Neuronal stem cell (in vitro differentiated cells): Measurements from ENCODE around the gene MTAP.

Source experiments
- DNase-seq: peaks from one replicate; pipeline ENCODE4 v3.0.0-alpha.2; 2013; ENCODE audit warnings: low spot score
- H2AFZ ChIP-seq: one replicate; pipeline ENCODE4 v1.6.1; 2013; ENCODE audit warnings: mild to moderate bottlenecking, low read length, inconsistent platforms
- H2AK5ac ChIP-seq: 2 replicates; pipeline ENCODE4 v1.6.1; 2013; ENCODE audit warnings: low read depth, mild to moderate bottlenecking, inconsistent platforms, low read length, moderate library complexity, mixed read lengths
- H2BK120ac ChIP-seq: 2 replicates; pipeline ENCODE4 v1.6.1; 2013; ENCODE audit warnings: low read depth, mild to moderate bottlenecking, inconsistent platforms, low read length, moderate library complexity, mixed read lengths
- H2BK12ac ChIP-seq: one replicate; pipeline ENCODE4 v1.6.1; 2013; ENCODE audit warnings: low read length, inconsistent platforms
- H2BK15ac ChIP-seq: 2 replicates; pipeline ENCODE4 v1.6.1; 2013; ENCODE audit warnings: mild to moderate bottlenecking, low read length, inconsistent platforms, mixed read lengths
- H2BK5ac ChIP-seq: one replicate; pipeline ENCODE4 v1.6.1; 2013; ENCODE audit warnings: inconsistent platforms, mild to moderate bottlenecking, low read length, moderate library complexity
- H3K14ac ChIP-seq: one replicate; pipeline ENCODE4 v1.6.1; 2013; ENCODE audit warnings: low read length, inconsistent platforms
- H3K18ac ChIP-seq: 2 replicates; pipeline ENCODE4 v1.6.1; 2013; ENCODE audit warnings: low read length, inconsistent platforms
- H3K23ac ChIP-seq: 2 replicates; pipeline ENCODE4 v1.6.1; 2013; ENCODE audit warnings: low read depth, mild to moderate bottlenecking, mixed read lengths, low read length, inconsistent platforms; ENCODE audit not compliant: poor library complexity
- H3K27ac ChIP-seq: replicated peaks from 3 replicates; pipeline ENCODE4 v1.5.1; 2013; ENCODE audit warnings: low read length, inconsistent platforms
- H3K27me3 ChIP-seq, 3 experiments: 2 replicates each; pipeline ENCODE4 v1.6.1; 2013; ENCODE audit warnings: low read length in 3 of 3, mild to moderate bottlenecking in 2 of 3, inconsistent platforms in 1 of 3, low read depth in 1 of 3, mixed read lengths in 1 of 3, moderate library complexity in 1 of 3; ENCODE audit not compliant: control insufficient read depth in 3 of 3, insufficient read depth in 3 of 3
- H3K36me3 ChIP-seq, 2 donors: replicated peaks in 1 of 2; 2 replicates each; pipeline ENCODE4 v1.6.1; 2013; ENCODE audit warnings: low read length in 2 of 2; ENCODE audit not compliant: control insufficient read depth in 2 of 2, insufficient read depth in 2 of 2
- H3K4ac ChIP-seq: 2 replicates; pipeline ENCODE4 v1.6.1; 2013; ENCODE audit warnings: inconsistent platforms, mild to moderate bottlenecking, low read length, moderate library complexity
- H3K4me1 ChIP-seq, 2 donors: 1 replicate in 1 of 2; 2 replicates in 1 of 2; pipeline ENCODE4 v1.6.1; 2013; ENCODE audit warnings: low read length in 2 of 2, low read depth in 1 of 2; ENCODE audit not compliant: control insufficient read depth in 2 of 2, insufficient read depth in 1 of 2
- H3K4me2 ChIP-seq: one replicate; pipeline ENCODE4 v1.6.1; 2013; ENCODE audit warnings: mild to moderate bottlenecking, low read length, inconsistent platforms; ENCODE audit not compliant: insufficient read depth, poor library complexity, severe bottlenecking
- H3K4me3 ChIP-seq, 2 donors: 2 replicates each; pipeline ENCODE4 v1.5.1; 2013; ENCODE audit warnings: low read length in 2 of 2, mild to moderate bottlenecking in 2 of 2, inconsistent platforms in 1 of 2, moderate library complexity in 1 of 2
- H3K79me1 ChIP-seq: one replicate; pipeline ENCODE4 v1.6.1; 2013; ENCODE audit warnings: low read depth, mild to moderate bottlenecking, inconsistent platforms, low read length, moderate library complexity
- H3K9ac ChIP-seq: one replicate; pipeline ENCODE4 v1.6.1; 2013; ENCODE audit warnings: mild to moderate bottlenecking, low read depth, low read length, inconsistent platforms; ENCODE audit not compliant: poor library complexity
- H3K9me3 ChIP-seq, 2 donors: replicated peaks in 1 of 2; 2 replicates each; pipeline versions ENCODE3 to v1.6.1; 2013; ENCODE audit warnings: low read length in 2 of 2, mild to moderate bottlenecking in 2 of 2, inconsistent platforms in 1 of 2, low read depth in 1 of 2, mixed read lengths in 1 of 2, moderate library complexity in 1 of 2; ENCODE audit not compliant: control insufficient read depth in 2 of 2, insufficient read depth in 1 of 2
- H4K8ac ChIP-seq: one replicate; pipeline ENCODE4 v1.6.1; 2013; ENCODE audit warnings: low read depth, mild to moderate bottlenecking, inconsistent platforms, low read length, moderate library complexity
- H4K91ac ChIP-seq: one replicate; pipeline ENCODE4 v1.6.1; 2013; ENCODE audit warnings: low read length, low read depth, mild to moderate bottlenecking, inconsistent platforms; ENCODE audit not compliant: poor library complexity
- WGBS, 2 donors: extraction: QIAGEN DNeasy Blood & Tissue Kit; methylation state at CpG; one replicate each; pipeline ENCODE4 v1.1.7; 2013; ENCODE audit warnings: missing lambda C conversion rate in 2 of 2, mixed read lengths in 1 of 2; ENCODE audit not compliant: insufficient read length in 2 of 2, insufficient replicate concordance in 1 of 2; ENCODE audit errors: extremely low coverage in 2 of 2; 5-methylcytosine and 5-hydroxymethylcytosine counted together

The MTAP gene

DNA sequence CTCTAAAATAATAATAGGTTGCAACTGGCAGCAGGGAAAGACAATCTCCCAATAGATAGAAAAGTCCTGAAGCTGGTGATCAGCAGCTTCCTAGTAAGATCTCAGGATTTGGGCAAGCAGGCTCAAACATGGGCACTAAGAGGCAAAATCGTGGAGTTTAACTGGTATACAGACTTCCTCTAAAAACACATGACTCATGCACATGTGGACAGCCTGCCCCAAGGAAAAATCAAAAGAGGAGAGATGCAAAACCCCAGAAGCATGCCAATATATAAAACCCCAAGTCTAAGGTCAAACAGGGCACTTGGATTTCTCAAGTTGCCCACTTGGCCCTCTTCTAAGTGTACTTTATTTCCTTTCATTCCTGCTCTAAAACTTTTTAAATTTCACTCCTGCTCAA, 129.0 kb downstream of the MTAP start:
- no peak overlapping the region for H3K9ac ChIP-seq
- H3K9me3 ChIP-seq, result no peaks in the 10 kb centered on the region
- no peaks in the 10 kb centered on the region for H3K4me1 ChIP-seq
- H4K8ac ChIP-seq, result no peak overlapping the region
- no peak overlapping the region for H2BK12ac ChIP-seq
- H2BK5ac ChIP-seq, result no peak overlapping the region
- no peaks in the 10 kb centered on the region for H3K27me3 ChIP-seq
- H4K91ac ChIP-seq, result no peak overlapping the region
- no peaks in the 10 kb centered on the region for H3K79me1 ChIP-seq
- no peak overlapping the region for H3K4me3 ChIP-seq
- H3K27ac ChIP-seq, result no peak overlapping the region
- H3K36me3 ChIP-seq, result peaks cover 2 to 23% of the 10 kb centered on the region in 2 donors
- H3K23ac ChIP-seq, result no peak overlapping the region
- H3K18ac ChIP-seq, result no peak overlapping the region
- DNase-seq, result no peak
- H2BK120ac ChIP-seq, result no peak overlapping the region
- H3K4me2 ChIP-seq, result no peak overlapping the region
- no peak overlapping the region for H2AK5ac ChIP-seq
- H2BK15ac ChIP-seq, result no peak overlapping the region
- no CpG with 5 or more reads among the region's 1 CpG for WGBS, 2 donors
- H3K14ac ChIP-seq, result no peak overlapping the region
- no peak overlapping the region for H3K4ac ChIP-seq
- H2AFZ ChIP-seq, result no peak overlapping the region

DNA sequence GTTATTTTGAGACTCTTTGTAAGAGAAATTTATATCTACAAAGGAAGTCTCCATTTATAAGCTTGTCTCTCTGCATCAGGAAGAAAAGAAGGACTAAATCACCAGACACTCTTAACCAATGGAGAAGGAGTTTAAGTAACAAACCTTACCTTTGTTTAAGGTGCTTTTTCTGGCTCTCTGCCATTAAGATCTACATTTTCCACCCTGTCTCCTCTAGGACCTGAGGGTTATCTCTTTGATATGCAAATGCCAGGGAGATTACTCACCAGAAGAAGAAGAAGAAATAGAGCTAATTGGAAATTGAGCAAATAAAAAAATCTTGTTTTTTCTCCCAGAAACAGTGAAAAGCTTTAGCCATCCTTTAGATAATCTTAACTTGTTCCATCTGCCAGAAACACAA, 130.8 kb downstream of the MTAP start:
- no peak for DNase-seq
- H3K36me3 ChIP-seq, result peaks cover 2 to 23% of the 10 kb centered on the region in 2 donors
- no peaks in the 10 kb centered on the region for H3K27me3 ChIP-seq
- no peak overlapping the region for H4K8ac ChIP-seq
- H3K23ac ChIP-seq, result no peak overlapping the region
- H3K9ac ChIP-seq, result no peak overlapping the region
- no peaks in the 10 kb centered on the region for H3K4me1 ChIP-seq
- no peak overlapping the region for H3K4ac ChIP-seq
- H2BK5ac ChIP-seq, result no peak overlapping the region
- no peak overlapping the region for H3K4me3 ChIP-seq
- no peaks in the 10 kb centered on the region for H3K9me3 ChIP-seq
- no peak overlapping the region for H3K4me2 ChIP-seq
- H2AK5ac ChIP-seq, result no peak overlapping the region
- H3K14ac ChIP-seq, result no peak overlapping the region
- H2AFZ ChIP-seq, result no peak overlapping the region
- no peak overlapping the region for H4K91ac ChIP-seq
- no peak overlapping the region for H2BK12ac ChIP-seq
- no peak overlapping the region for H2BK15ac ChIP-seq
- H3K18ac ChIP-seq, result no peak overlapping the region
- H3K27ac ChIP-seq, result no peak overlapping the region
- no peaks in the 10 kb centered on the region for H3K79me1 ChIP-seq
- H2BK120ac ChIP-seq, result no peak overlapping the region

DNA sequence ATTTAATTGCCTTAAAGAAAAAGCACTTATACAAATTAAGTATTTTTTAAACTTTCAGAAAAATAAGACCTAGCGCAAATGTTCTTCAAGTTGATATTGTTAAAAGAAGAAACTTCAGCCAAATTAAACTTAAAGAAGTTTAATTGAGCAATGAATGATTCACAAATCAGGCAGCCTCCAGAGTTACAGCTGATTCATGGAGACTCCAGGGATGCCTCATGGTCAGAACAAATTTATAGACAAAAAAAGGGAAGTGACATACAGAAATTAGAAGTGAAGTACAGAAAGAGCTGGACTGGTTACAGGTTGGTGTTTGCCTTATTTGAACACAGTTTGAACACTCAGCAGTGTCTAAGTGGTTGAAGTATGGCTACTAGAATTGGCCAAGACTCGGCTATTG, 131.4 kb downstream of the MTAP start:
- H3K9ac ChIP-seq, result no peak overlapping the region
- H4K8ac ChIP-seq, result no peak overlapping the region
- H3K4ac ChIP-seq, result no peak overlapping the region
- no peak overlapping the region for H2BK120ac ChIP-seq
- no peak overlapping the region for H3K23ac ChIP-seq
- H3K4me2 ChIP-seq, result no peak overlapping the region
- no peak overlapping the region for H2AK5ac ChIP-seq
- H3K4me1 ChIP-seq, result no peaks in the 10 kb centered on the region
- no peak overlapping the region for H2AFZ ChIP-seq
- no peaks in the 10 kb centered on the region for H3K79me1 ChIP-seq
- no peak overlapping the region for H2BK5ac ChIP-seq
- H3K14ac ChIP-seq, result no peak overlapping the region
- no peak overlapping the region for H3K18ac ChIP-seq
- no peaks in the 10 kb centered on the region for H3K27me3 ChIP-seq
- WGBS, 2 donors, result no CpG with 5 or more reads among the region's 2 CpGs
- H2BK12ac ChIP-seq, result no peak overlapping the region
- H3K9me3 ChIP-seq, result no peaks in the 10 kb centered on the region
- no peak for DNase-seq
- no peak overlapping the region for H3K27ac ChIP-seq
- no peak overlapping the region for H3K4me3 ChIP-seq
- no peak overlapping the region for H4K91ac ChIP-seq
- H3K36me3 ChIP-seq, result peaks cover 2 to 23% of the 10 kb centered on the region in 2 donors
- no peak overlapping the region for H2BK15ac ChIP-seq

DNA sequence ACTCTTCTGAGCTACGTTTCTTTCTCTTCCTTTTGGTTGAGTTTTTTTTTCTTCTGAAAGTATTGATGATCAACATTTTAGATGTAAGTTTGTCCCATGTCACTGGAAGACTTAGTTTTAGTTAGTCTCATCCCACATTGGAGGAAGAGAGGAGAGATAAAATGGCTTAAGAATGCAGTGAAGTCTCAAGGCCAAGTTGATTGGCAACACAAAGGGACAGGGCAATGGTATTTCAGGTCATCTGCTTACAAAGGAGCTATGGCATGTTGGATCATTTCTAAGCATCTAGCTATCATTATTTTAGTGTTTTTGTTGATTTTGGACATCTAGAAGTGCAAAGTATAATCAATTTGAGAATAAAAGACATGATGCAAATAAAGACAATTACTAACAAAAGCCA, 133.2 kb downstream of the MTAP start:
- no peak for DNase-seq
- no CpG with 5 or more reads among the region's 1 CpG for WGBS, 2 donors
- H3K27me3 ChIP-seq, result no peaks in the 10 kb centered on the region

More for the DNA sequence above, 133.2 kb downstream of the MTAP start:
- H2BK12ac ChIP-seq, result no peak overlapping the region
- no peaks in the 10 kb centered on the region for H3K4me1 ChIP-seq
- no peak overlapping the region for H3K4me2 ChIP-seq
- H2AK5ac ChIP-seq, result no peak overlapping the region
- no peak overlapping the region for H2AFZ ChIP-seq
- H3K23ac ChIP-seq, result no peak overlapping the region
- H2BK15ac ChIP-seq, result no peak overlapping the region
- H3K18ac ChIP-seq, result no peak overlapping the region
- H3K4me3 ChIP-seq, result no peak overlapping the region
- no peak overlapping the region for H2BK120ac ChIP-seq
- H3K79me1 ChIP-seq, result no peaks in the 10 kb centered on the region
- H3K9me3 ChIP-seq, result no peaks in the 10 kb centered on the region
- no peak overlapping the region for H3K14ac ChIP-seq
- H4K91ac ChIP-seq, result no peak overlapping the region
- peaks cover 2 to 18% of the 10 kb centered on the region in 2 donors for H3K36me3 ChIP-seq
- H4K8ac ChIP-seq, result no peak overlapping the region
- H2BK5ac ChIP-seq, result no peak overlapping the region
- H3K27ac ChIP-seq, result no peak overlapping the region
- H3K9ac ChIP-seq, result no peak overlapping the region
- no peak overlapping the region for H3K4ac ChIP-seq
